ENCODE measurements around the gene AIFM3.
A peak's percentile ranks its signal among the peaks of the same experiment; 100 is the strongest.

The AIFM3 gene

DNA sequence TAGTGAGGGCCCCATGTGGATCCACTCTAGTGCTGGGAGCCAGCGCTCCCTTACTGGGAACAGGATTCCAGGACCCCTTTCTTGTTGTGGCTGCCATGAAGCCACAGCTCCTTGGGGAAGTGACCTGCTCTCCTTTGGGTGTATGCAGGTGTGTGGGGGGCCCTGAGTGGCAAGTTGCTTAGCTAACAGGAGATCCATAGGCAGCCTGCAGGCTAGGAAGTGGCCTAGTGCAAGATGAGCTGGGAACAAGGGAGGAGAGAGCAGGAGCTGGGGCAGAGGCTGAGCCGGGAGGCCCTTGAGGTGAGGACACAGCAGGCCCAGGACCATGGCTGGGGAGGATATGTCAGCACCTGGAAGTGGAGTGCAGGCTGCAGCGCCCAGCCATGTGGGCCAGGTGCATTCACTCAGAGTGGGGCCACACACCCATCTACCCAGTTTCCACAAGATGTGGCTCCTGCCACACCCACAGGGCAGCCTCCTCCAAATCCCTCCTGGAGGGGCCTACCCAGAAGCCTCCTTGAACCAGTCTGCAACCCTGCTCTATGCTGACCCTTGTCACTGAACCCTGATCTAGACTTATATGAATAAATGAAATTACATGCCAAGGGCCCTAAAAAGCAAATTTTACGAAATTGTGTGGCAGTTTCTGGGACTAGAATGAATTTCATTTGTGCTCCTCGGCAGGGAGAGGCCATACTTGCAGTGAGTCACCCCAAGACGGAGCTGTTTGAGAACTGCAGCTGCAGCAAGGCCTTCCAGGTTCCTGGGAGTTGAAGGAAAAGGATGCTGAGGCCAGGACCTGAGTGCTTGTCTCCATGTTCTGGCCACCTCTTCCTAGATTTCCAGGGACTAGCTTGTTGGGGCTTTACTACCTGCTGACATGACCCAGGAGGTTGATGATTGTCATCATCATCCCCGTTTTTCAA is 31.6 kb downstream of the AIFM3 start:
- no peaks in the 10 kb centered on the region for H3K9me2 ChIP-seq (replicated peaks; ENCODE audit: insufficient read depth, low read length)
- H3K4me3 ChIP-seq (ENCODE audit: insufficient read depth, low read length, poor library complexity, severe bottlenecking) = no peak overlapping the region
- no peaks in the 10 kb centered on the region for H3F3A ChIP-seq (ENCODE audit: insufficient read depth)
- H3K27ac ChIP-seq (ENCODE audit: low read depth, low read length) = no peak overlapping the region
- H3K9me3 ChIP-seq (ENCODE audit: insufficient read depth, low read length) = no peaks in the 10 kb centered on the region
- H3K4me2 ChIP-seq (ENCODE audit: low read depth, low read length, poor library complexity, severe bottlenecking) = no peak overlapping the region
- no peak overlapping the region for H3K9ac ChIP-seq (ENCODE audit: low read length)
- no peak overlapping the region for H2AFZ ChIP-seq (ENCODE audit: low read depth, low read length, severe bottlenecking)
- H3K27me3 ChIP-seq (ENCODE audit: low read length) = no peaks in the 10 kb centered on the region
- H4K20me1 ChIP-seq (ENCODE audit: low read depth, low read length) = no peaks in the 10 kb centered on the region
- H3K36me3 ChIP-seq (ENCODE audit: low read length) = no peaks in the 10 kb centered on the region
- TF ChIP-seq EZH2phosphoT487 (conservative IDR thresholded peaks at IDR 0.05; ENCODE audit: low read length) = no peak
- TF ChIP-seq CTCF (IDR thresholded peaks at IDR 0.05; ENCODE audit: insufficient read depth, low read length, poor library complexity, severe bottlenecking) = no peak
- peaks cover 8% of the 10 kb centered on the region for H3K79me2 ChIP-seq (ENCODE audit: insufficient read depth, low read length)

DNA sequence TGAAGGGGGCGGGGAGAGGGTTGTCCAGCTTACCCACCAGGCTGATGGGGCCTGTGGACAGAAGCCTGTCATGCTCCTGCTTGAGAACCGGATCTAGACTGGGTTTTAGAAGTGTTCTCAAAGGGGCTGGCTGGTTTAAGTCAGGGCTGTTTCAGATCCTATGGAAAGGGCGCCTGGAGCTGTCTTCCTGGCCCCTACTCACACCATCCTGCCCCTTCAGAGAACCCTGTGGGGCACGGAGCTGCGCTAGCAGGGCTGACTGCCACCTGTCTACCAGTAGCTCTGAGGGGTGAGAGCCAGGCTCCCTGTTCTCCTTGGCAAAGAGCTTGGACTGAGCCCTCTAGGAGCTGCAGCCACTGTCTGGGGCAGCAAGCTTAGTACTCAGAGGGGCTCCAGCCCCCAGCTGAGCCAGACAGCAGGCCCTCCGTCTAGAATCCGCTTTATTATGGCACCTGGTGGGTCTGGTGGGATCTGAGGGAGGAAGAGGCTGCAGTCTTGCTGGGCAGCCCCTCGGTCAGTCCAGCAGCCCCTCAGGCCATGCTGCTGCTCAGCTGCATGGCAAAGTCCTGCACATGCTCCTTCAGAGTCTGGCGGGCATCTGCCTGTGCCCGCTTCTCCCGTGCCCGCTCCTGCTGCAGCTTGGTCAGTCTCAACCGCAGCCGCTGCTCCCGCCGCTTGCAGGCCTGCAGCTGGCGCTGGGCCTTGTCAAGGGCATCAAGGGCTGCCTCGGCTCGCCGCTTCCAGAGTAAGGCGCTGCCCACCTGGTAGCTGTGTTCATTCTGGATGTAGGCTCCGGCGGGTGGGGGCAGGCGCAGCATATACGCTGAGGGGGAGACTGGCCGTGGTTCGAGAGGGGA is 32.5 kb downstream of the AIFM3 start:
- Histone ChIP-seq H3K9me3 (ENCODE audit: insufficient read depth, low read length) (no peaks in the 10 kb centered on the region), H3K27ac (ENCODE audit: low read depth, low read length) (no peak overlapping the region), H3K4me3 (ENCODE audit: insufficient read depth, low read length, poor library complexity, severe bottlenecking) (no peak overlapping the region), H3K9me2 (replicated peaks; ENCODE audit: insufficient read depth, low read length) (no peaks in the 10 kb centered on the region), H3K9ac (ENCODE audit: low read length) (0 out of 2 replicates have a peak overlapping the region, but pooled peaks have one; percentile 95), H3K4me2 (ENCODE audit: low read depth, low read length, poor library complexity, severe bottlenecking) (no peak overlapping the region), H2AFZ (ENCODE audit: low read depth, low read length, severe bottlenecking) (no peak overlapping the region), H3F3A (ENCODE audit: insufficient read depth) (no peaks in the 10 kb centered on the region), H3K36me3 (ENCODE audit: low read length) (no peaks in the 10 kb centered on the region), H4K20me1 (ENCODE audit: low read depth, low read length) (no peaks in the 10 kb centered on the region), H3K79me2 (ENCODE audit: insufficient read depth, low read length) (peaks cover 8% of the 10 kb centered on the region), H3K27me3 (ENCODE audit: low read length) (no peaks in the 10 kb centered on the region)
- no peak for TF ChIP-seq EZH2phosphoT487 (conservative IDR thresholded peaks at IDR 0.05; ENCODE audit: low read length)
- TF ChIP-seq CTCF (IDR thresholded peaks at IDR 0.05; ENCODE audit: insufficient read depth, low read length, poor library complexity, severe bottlenecking) = no peak

- H3K4me3 ChIP-seq (ENCODE audit: insufficient read depth, low read length, poor library complexity, severe bottlenecking) = peak overlapping the region; percentile 89
- H3F3A ChIP-seq (ENCODE audit: insufficient read depth) = no peaks in the 10 kb centered on the region
- H3K27me3 ChIP-seq (ENCODE audit: low read length) = no peaks in the 10 kb centered on the region
- H3K9me2 ChIP-seq (replicated peaks; ENCODE audit: insufficient read depth, low read length) = no peaks in the 10 kb centered on the region
- peak overlapping the region; percentile 90 for H3K4me2 ChIP-seq (ENCODE audit: low read depth, low read length, poor library complexity, severe bottlenecking)
- H3K27ac ChIP-seq (ENCODE audit: low read depth, low read length) = peak overlapping the region; percentile 95
- peak overlapping the region; percentile 95 for H3K9ac ChIP-seq (ENCODE audit: low read length)
- TF ChIP-seq EZH2phosphoT487 (conservative IDR thresholded peaks at IDR 0.05; ENCODE audit: low read length) (no peak), CTCF (IDR thresholded peaks at IDR 0.05; ENCODE audit: insufficient read depth, low read length, poor library complexity, severe bottlenecking) (no peak)
- no peaks in the 10 kb centered on the region for H3K36me3 ChIP-seq (ENCODE audit: low read length)
- H2AFZ ChIP-seq (ENCODE audit: low read depth, low read length, severe bottlenecking) = no peak overlapping the region
- peaks cover 8% of the 10 kb centered on the region for H3K79me2 ChIP-seq (ENCODE audit: insufficient read depth, low read length)
- H4K20me1 ChIP-seq (ENCODE audit: low read depth, low read length) = no peaks in the 10 kb centered on the region
- H3K9me3 ChIP-seq (ENCODE audit: insufficient read depth, low read length) = no peaks in the 10 kb centered on the region
These were observed 33.3 kb downstream of the AIFM3 start for GRCh38 chr22:21000207-21000986.

Measured in SU-DHL-6 (cell line).